OCI-LY1 (cell line): ENCODE data around the gene ZHX3.

Experiments used
- EZH2 ChIP-seq: fragments of 200-600 bp; sonication (generic), shearing (Covaris generic); IDR thresholded peaks from 2 replicates; pipeline ENCODE4 v1.8.0; 2017; ENCODE audit warnings: borderline replicate concordance, mixed run types, mild to moderate bottlenecking, antibody characterized with exemption, low read length, moderate library complexity, mixed read lengths
- TF ChIP-seq, protein P1 (sequence below): fragments of 200-600 bp; sonication (generic), shearing (Covaris generic); IDR thresholded peaks from 2 replicates; pipeline ENCODE4 v1.5.1; 2017; ENCODE audit warnings: mild to moderate bottlenecking, antibody characterized with exemption, low read length, moderate library complexity, mixed read lengths

GRCh38 chr20:41154436-41155176, 162.9 kb downstream of the ZHX3 start:
- TF ChIP-seq, protein P1, sequence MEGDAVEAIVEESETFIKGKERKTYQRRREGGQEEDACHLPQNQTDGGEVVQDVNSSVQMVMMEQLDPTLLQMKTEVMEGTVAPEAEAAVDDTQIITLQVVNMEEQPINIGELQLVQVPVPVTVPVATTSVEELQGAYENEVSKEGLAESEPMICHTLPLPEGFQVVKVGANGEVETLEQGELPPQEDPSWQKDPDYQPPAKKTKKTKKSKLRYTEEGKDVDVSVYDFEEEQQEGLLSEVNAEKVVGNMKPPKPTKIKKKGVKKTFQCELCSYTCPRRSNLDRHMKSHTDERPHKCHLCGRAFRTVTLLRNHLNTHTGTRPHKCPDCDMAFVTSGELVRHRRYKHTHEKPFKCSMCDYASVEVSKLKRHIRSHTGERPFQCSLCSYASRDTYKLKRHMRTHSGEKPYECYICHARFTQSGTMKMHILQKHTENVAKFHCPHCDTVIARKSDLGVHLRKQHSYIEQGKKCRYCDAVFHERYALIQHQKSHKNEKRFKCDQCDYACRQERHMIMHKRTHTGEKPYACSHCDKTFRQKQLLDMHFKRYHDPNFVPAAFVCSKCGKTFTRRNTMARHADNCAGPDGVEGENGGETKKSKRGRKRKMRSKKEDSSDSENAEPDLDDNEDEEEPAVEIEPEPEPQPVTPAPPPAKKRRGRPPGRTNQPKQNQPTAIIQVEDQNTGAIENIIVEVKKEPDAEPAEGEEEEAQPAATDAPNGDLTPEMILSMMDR = no peak
- TF ChIP-seq EZH2 = no peak
